HepG2 (cell line): ENCODE measurements around the gene SLC35B2. TPM values are rescaled to one million over a fixed set of nuclear protein-coding genes. Genes with fewer than 3 reads are reported as not detected.

ENCODE experiments used
- MNT ChIP-seq: fragments of 450-650 bp; IDR thresholded peaks from 2 replicates; pipeline ENCODE4 v1.6.1; 2016
- MZF1 ChIP-seq: sonication (generic); formaldehyde crosslinking; IDR thresholded peaks from 2 replicates; pipeline ENCODE4 v1.8.1; 2023; ENCODE audit warnings: mild to moderate bottlenecking, missing genetic modification reagents, borderline replicate concordance
- PHB2 ChIP-seq: fragments of 450-650 bp; IDR thresholded peaks from 2 replicates; pipeline ENCODE4 v1.6.1; 2018; ENCODE audit not compliant: partially characterized antibody
- PRPF4 ChIP-seq: fragments of 200-400 bp; formaldehyde crosslinking; IDR thresholded peaks from 2 replicates; pipeline ENCODE4 v1.6.1; 2016; ENCODE audit warnings: low read length, low read depth; ENCODE audit not compliant: poor library complexity, severe bottlenecking
- SMC3 ChIP-seq: IDR thresholded peaks from 2 replicates; pipeline ENCODE4 v1.6.1; 2011; ENCODE audit warnings: low read length, improper control_type of control experiment
- SP140L ChIP-seq: sonication (generic); formaldehyde crosslinking; IDR thresholded peaks from 2 replicates; pipeline ENCODE4 v1.4.0; 2020; ENCODE audit warnings: missing genetic modification reagents, borderline replicate concordance
- U2AF1 ChIP-seq: fragments of 200-400 bp; formaldehyde crosslinking; optimal IDR thresholded peaks from 2 replicates; pipeline ENCODE3; 2017; ENCODE audit warnings: mild to moderate bottlenecking, low read depth, low read length
- YEATS2 ChIP-seq: sonication (generic); formaldehyde crosslinking; IDR thresholded peaks from 2 replicates; pipeline ENCODE4 v1.4.0; 2020; ENCODE audit warnings: missing genetic modification reagents, borderline replicate concordance
- ZBTB42 ChIP-seq: sonication (generic); formaldehyde crosslinking; IDR thresholded peaks from 2 replicates; pipeline ENCODE4 v1.5.0; 2020; ENCODE audit warnings: mild to moderate bottlenecking, missing genetic modification reagents
- ZBTB49 ChIP-seq: sonication (generic); formaldehyde crosslinking; IDR thresholded peaks from 2 replicates; pipeline ENCODE4 v1.4.0; 2020; ENCODE audit warnings: missing genetic modification reagents, borderline replicate concordance
- ZNF10 ChIP-seq: sonication (generic); formaldehyde crosslinking; IDR thresholded peaks from 2 replicates; pipeline ENCODE4 v1.4.0; 2020; ENCODE audit warnings: mild to moderate bottlenecking, low read depth, missing genetic modification reagents, borderline replicate concordance
- ZNF225 ChIP-seq: sonication (generic); formaldehyde crosslinking; IDR thresholded peaks from 2 replicates; pipeline ENCODE4 v1.4.0; 2020; ENCODE audit warnings: mild to moderate bottlenecking, missing genetic modification reagents
- ZNF292 ChIP-seq: sonication (generic); formaldehyde crosslinking; IDR thresholded peaks from 2 replicates; pipeline ENCODE4 v1.8.1; 2022; ENCODE audit warnings: mild to moderate bottlenecking, low read depth, missing genetic modification reagents, borderline replicate concordance
- ZNF329 ChIP-seq: sonication (generic); formaldehyde crosslinking; IDR thresholded peaks from 2 replicates; pipeline ENCODE4 v1.9.0; 2021; ENCODE audit warnings: low read depth, mild to moderate bottlenecking, missing genetic modification reagents
- ZSCAN31 ChIP-seq: sonication (generic); formaldehyde crosslinking; IDR thresholded peaks from 2 replicates; pipeline ENCODE4 v1.5.0; 2020; ENCODE audit warnings: low read depth, mild to moderate bottlenecking, missing genetic modification reagents
- polyA plus RNA-seq, 8 experiments: library from polyadenylated mRNA; depleted of rRNA in 3 of 8; stranded (reverse) in 7 of 8; unstranded in 1 of 8; fragments of >200 nt; fragmentation: Illumina TruSeq in 4 of 8; extraction: Trizol in 4 of 8; gene quantifications; 2 replicates each; pipeline versions ENCODE4 v1.2.1 to v1.2.3, GENCODE V29; 2011 to 2016; ENCODE audit warnings: low read depth in 4 of 8, missing spikeins in 1 of 8, mixed read lengths in 1 of 8; ENCODE audit not compliant: insufficient read depth in 1 of 8
- total RNA-seq, 5 experiments: library from RNA; depleted of rRNA; stranded (reverse); fragments of >200 nt; fragmentation: Illumina TruSeq; extraction: Trizol; gene quantifications; 2 replicates each; pipeline ENCODE4 v1.2.3, GENCODE V29; 2016; ENCODE audit warnings: low read depth in 1 of 5
- TF ChIP-seq, protein P1 (sequence below): IDR thresholded peaks from 2 replicates; pipeline ENCODE4 v1.6.1; 2012; ENCODE audit warnings: low read length, improper control_type of control experiment
- TF ChIP-seq, protein P2 (sequence below): IDR thresholded peaks from 2 replicates; pipeline ENCODE4 v1.6.1; 2016; ENCODE audit warnings: missing compliant biosample characterization, missing genetic modification reagents, borderline replicate concordance
- TF ChIP-seq, protein P3 (sequence below): sonication (generic); formaldehyde crosslinking; IDR thresholded peaks from 2 replicates; pipeline ENCODE4 v1.4.0; 2020; ENCODE audit warnings: missing genetic modification reagents

Gene SLC35B2
- total and polyA plus RNA-seq, 2 of the 13 experiments (the other 11 are each of a cell fraction or from before 2014, with no cell fraction given), result 61.1 to 148 TPM

DNA sequence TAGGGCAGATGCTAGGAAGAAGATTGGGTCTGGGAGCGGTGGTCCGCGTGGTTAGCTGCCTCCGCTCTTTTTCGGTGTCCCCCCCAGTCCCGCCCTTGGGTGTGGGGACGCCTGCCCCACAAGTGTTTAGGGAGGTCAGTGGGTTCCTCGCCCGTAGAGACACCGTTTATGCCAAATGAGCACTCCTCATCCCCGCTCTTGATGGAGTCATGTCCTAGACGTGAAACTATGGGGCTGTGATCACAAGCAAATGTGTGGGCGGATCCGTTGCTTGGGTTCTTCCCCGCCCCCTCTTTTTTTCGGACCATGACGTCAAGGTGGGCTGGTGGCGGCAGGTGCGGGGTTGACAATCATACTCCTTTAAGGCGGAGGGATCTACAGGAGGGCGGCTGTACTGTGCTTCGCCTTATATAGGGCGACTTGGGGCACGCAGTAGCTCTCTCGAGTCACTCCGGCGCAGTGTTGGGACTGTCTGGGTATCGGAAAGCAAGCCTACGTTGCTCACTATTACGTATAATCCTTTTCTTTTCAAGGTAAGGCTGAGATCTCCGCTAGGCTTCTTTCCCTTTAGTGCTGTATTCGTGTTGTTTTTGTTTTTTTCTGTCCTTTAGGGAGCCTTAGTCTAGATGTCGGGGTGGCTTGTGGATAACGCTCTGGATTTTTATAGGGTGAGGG, 10.5 kb downstream of the SLC35B2 start, which contains the start of gene HSP90AB1 (continued):
- TF ChIP-seq ZBTB49 (CRISPR knock-in tag) (0 out of 2 replicates have a peak, but pooled peaks have one; percentile 66), SP140L (CRISPR knock-in tag) (peak; percentile 81; the same call in 1 of the 2 replicates), ZBTB42 (0 out of 2 replicates have a peak, but pooled peaks have one; percentile 33), ZSCAN31 (CRISPR knock-in tag) (no peak; the same call in 1 of the 2 replicates), MNT (no peak), YEATS2 (CRISPR knock-in tag) (peak; percentile 77; the same call in 1 of the 2 replicates), U2AF1 (peak; percentile 54), PRPF4 (no peak), ZNF292 (0 out of 2 replicates have a peak, but pooled peaks have one; percentile 9), ZNF10 (no peak), MZF1 (CRISPR knock-in tag) (no peak), ZNF225 (CRISPR knock-in tag) (no peak; the same call in 1 of the 2 replicates), SMC3 (no peak), ZNF329 (CRISPR knock-in tag) (peak; percentile 60; the same call in 1 of the 2 replicates), PHB2 (no peak)
- TF ChIP-seq, protein P1, sequence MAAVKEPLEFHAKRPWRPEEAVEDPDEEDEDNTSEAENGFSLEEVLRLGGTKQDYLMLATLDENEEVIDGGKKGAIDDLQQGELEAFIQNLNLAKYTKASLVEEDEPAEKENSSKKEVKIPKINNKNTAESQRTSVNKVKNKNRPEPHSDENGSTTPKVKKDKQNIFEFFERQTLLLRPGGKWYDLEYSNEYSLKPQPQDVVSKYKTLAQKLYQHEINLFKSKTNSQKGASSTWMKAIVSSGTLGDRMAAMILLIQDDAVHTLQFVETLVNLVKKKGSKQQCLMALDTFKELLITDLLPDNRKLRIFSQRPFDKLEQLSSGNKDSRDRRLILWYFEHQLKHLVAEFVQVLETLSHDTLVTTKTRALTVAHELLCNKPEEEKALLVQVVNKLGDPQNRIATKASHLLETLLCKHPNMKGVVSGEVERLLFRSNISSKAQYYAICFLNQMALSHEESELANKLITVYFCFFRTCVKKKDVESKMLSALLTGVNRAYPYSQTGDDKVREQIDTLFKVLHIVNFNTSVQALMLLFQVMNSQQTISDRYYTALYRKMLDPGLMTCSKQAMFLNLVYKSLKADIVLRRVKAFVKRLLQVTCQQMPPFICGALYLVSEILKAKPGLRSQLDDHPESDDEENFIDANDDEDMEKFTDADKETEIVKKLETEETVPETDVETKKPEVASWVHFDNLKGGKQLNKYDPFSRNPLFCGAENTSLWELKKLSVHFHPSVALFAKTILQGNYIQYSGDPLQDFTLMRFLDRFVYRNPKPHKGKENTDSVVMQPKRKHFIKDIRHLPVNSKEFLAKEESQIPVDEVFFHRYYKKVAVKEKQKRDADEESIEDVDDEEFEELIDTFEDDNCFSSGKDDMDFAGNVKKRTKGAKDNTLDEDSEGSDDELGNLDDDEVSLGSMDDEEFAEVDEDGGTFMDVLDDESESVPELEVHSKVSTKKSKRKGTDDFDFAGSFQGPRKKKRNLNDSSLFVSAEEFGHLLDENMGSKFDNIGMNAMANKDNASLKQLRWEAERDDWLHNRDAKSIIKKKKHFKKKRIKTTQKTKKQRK, result no peak
- TF ChIP-seq, protein P2, sequence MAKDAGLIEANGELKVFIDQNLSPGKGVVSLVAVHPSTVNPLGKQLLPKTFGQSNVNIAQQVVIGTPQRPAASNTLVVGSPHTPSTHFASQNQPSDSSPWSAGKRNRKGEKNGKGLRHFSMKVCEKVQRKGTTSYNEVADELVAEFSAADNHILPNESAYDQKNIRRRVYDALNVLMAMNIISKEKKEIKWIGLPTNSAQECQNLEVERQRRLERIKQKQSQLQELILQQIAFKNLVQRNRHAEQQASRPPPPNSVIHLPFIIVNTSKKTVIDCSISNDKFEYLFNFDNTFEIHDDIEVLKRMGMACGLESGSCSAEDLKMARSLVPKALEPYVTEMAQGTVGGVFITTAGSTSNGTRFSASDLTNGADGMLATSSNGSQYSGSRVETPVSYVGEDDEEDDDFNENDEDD, result peak; percentile 44; the same call in 1 of the 2 replicates
- TF ChIP-seq, protein P3, sequence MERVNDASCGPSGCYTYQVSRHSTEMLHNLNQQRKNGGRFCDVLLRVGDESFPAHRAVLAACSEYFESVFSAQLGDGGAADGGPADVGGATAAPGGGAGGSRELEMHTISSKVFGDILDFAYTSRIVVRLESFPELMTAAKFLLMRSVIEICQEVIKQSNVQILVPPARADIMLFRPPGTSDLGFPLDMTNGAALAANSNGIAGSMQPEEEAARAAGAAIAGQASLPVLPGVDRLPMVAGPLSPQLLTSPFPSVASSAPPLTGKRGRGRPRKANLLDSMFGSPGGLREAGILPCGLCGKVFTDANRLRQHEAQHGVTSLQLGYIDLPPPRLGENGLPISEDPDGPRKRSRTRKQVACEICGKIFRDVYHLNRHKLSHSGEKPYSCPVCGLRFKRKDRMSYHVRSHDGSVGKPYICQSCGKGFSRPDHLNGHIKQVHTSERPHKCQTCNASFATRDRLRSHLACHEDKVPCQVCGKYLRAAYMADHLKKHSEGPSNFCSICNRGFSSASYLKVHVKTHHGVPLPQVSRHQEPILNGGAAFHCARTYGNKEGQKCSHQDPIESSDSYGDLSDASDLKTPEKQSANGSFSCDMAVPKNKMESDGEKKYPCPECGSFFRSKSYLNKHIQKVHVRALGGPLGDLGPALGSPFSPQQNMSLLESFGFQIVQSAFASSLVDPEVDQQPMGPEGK (CRISPR knock-in tag), result peak; percentile 62; the same call in 1 of the 2 replicates
